Peyer's patch (tissue), 4 donors: ENCODE data around the gene PPP1CA.

ENCODE experiments used
- POLR2A ChIP-seq, 2 donors: fragments of 450-650 bp; IDR thresholded peaks; one replicate each; pipeline ENCODE4 v1.5.1; 2017; ENCODE audit warnings: antibody characterized with exemption in 2 of 2, mild to moderate bottlenecking in 2 of 2, moderate library complexity in 2 of 2
- TF ChIP-seq, protein P1 (sequence below), 6 experiments: fragments of 450-650 bp in 4 of 6; fragments of 200-600 bp in 2 of 6; sonication (generic) in 1 of 6; IDR thresholded peaks; one replicate each; pipeline ENCODE4 v1.5.1; 2017 to 2019; ENCODE audit warnings: antibody characterized with exemption in 6 of 6, mild to moderate bottlenecking in 3 of 6, moderate library complexity in 1 of 6

- TF ChIP-seq, protein P1, sequence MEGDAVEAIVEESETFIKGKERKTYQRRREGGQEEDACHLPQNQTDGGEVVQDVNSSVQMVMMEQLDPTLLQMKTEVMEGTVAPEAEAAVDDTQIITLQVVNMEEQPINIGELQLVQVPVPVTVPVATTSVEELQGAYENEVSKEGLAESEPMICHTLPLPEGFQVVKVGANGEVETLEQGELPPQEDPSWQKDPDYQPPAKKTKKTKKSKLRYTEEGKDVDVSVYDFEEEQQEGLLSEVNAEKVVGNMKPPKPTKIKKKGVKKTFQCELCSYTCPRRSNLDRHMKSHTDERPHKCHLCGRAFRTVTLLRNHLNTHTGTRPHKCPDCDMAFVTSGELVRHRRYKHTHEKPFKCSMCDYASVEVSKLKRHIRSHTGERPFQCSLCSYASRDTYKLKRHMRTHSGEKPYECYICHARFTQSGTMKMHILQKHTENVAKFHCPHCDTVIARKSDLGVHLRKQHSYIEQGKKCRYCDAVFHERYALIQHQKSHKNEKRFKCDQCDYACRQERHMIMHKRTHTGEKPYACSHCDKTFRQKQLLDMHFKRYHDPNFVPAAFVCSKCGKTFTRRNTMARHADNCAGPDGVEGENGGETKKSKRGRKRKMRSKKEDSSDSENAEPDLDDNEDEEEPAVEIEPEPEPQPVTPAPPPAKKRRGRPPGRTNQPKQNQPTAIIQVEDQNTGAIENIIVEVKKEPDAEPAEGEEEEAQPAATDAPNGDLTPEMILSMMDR (IDR thresholded peaks at IDR 0.05) = no peak
- TF ChIP-seq POLR2A (IDR thresholded peaks at IDR 0.05) = no peak
Observed at GRCh38 chr11:67387518-67387917, 14.1 kb downstream of the PPP1CA start.
